Amniotic stem cell (primary cell): ENCODE data around the gene GBE1.

Experiments
- DNase-seq: peaks from one replicate; lab custom pipeline; 2025; lab: John Stamatoyannopoulos, UW

The GBE1 gene

DNA sequence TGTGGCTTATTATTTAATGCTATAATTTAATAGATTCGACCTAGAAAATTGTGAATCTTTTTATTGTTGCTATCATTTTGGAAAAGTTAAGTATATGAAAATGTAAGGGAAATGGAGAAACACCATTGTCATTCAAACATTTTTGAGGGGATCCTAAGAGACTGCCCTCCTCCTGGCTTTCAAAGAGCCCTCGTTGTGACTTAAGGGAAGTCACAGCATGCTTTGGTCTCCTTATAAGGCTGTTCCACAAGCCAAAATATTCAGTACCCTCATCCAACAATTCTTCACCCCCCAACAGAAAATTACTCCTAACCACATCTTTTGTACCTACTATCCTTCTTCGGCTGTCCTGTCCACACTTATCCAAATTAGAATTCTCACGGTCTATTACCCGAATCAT lies 140.2 kb downstream of the GBE1 start:
- DNase-seq: no peak

- no peak for DNase-seq
These were observed 140.6 kb downstream of the GBE1 start for GRCh38 chr3:81620849-81621248.

GRCh38 chr3:81612768-81613167 lies 148.7 kb downstream of the GBE1 start:
- no peak for DNase-seq

- no peak for DNase-seq
These were observed 158.7 kb downstream of the GBE1 start for GRCh38 chr3:81602781-81603180.

DNA sequence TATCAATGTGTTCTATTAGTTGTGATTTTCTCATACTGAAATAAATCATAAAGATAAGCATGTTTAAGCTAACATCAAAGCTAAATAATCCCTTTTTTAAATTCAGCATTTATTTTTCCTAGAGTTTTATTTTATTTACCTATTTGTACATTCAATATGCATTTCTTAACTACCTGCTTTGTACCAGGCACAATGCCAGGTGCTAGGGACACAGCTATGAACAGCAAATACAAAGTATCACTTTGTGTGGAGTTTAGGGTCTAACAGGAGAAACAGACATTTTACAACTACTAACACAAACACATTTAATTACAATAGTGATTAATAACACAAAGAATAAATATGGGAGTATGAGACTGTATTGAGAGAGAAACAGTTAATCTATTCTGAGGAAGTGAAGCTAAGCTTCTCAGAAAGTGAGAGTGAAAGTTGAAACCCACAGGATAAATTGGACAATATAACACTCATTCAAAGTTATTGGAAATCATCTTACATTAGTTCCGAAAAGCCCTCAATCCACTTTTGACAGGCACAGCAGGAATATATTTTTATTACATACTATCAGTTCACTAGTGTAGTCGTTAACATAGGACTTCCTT lies 159.6 kb downstream of the GBE1 start:
- DNase-seq: no peak

DNA sequence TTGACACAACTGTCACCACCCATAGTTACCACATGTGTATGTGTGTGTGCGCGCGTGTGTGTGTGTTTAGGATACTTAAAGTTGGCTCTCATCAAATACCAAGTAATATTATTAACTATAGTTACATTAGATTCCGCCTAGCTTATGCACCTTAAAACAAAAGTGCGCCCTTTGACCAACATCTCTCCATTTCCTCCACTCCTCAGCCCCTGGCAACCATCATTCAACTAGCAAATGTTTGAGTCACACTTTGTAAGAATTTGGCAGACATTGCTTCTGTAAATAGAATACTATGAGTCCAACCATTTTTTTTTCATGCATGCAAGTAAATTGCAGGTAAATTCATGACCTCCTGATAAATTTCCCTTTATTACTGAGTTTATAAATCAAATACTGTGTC lies 169.3 kb downstream of the GBE1 start:
- DNase-seq: no peak

DNA sequence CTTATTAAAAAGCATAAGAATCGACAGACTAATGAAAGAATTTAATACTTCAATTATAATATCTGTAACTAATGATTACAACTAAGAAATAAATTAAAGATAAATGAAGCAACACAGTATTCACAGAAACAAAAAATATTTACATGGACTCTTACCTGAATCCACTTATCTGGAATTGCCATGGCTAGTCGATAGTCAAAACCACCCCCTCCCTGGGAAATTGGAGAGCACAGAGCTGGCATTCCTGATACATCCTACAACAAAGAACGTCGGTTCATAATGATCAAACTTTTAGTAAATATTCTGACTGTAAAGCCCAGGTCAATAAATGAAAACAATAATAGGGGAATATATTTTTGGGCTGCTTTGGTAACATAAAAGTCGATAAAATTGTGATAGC lies 175.5 kb downstream of the GBE1 start:
- DNase-seq: no peak

DNA sequence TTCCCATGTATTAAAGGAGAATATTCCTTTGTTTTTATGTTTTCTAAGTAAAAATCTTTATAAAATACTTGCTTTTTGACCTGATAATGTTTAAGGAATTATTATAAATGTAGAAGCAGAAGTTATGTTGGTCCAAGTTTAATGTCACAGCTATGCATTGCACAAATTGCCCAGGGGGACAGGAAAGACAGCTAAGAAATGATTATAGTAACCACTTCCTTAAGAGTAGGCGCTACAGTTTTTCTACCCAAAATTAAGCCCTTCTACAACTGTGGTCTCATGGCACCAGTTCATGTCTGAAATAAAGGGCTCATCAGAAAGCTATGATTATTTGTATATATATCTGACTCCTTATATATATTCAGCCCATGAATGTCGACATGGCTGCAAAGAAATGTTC lies 176.4 kb downstream of the GBE1 start:
- DNase-seq: no peak

DNA sequence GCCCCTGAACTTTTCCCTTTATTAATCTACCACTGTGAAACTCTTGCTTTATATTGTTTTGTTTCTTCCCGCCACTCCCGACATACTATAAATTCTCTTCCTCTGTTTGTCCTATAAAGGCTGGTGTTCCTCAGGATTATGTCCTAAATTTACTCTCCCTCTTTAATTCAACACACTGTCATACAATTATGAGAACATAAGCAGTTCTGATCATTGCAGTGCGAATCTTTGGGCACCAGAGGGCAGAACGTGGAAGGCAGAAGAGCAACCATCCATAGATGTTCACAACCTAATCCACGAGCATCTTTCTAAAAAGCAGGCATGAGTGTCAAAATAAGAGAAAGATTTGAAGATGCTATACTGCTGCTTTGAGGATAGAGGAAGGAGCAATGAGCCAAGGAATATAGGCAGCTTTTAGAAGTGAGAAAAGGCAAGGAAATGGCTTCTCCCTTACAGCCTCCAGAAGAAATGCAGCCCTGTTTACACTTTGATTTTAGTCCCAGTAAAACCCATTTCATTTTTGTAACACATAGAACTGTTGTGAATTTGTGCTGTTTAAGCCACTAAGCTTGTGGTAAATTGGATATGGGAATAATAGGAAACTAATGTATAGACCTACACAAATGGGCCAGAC lies 179.4 kb downstream of the GBE1 start:
- DNase-seq: no peak

DNA sequence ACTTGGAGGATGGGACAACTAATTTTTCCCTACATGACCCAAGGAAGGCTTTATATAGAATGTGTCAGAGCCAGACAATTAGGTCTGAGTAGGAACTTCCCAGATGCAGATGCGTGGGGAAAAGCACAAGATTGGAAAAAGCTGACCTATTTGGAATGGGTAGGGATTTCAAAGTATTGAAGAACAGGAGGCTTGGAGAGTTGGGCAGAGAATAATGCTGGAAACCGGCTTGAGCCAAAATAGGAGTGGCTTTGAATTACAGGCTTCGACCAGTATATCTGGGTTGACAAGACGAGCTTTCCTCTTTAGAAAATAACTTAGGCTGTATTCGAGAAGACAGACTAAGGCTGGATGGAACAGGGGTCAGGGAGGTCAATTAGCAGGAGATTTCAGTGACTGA lies 181.1 kb downstream of the GBE1 start:
- DNase-seq: no peak

DNA sequence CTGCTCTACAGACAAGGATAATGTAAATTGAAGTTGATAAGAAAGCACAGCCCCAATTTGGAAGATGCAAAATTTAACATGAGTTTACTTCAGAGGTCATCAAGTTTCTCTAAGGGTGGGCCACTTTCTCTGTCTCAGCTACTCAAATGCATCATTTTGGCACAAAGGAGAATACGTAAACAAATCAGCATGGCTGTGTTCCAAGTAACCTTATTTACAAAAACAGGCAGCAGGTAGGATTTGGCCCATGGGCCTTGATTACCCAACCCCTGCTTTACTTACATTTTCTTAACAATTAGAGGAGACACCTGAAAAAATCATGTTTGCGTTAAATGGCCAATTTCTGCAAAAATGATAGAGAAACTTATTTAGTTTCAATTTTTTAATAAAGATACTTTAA lies 181.7 kb downstream of the GBE1 start:
- no peak for DNase-seq

DNA sequence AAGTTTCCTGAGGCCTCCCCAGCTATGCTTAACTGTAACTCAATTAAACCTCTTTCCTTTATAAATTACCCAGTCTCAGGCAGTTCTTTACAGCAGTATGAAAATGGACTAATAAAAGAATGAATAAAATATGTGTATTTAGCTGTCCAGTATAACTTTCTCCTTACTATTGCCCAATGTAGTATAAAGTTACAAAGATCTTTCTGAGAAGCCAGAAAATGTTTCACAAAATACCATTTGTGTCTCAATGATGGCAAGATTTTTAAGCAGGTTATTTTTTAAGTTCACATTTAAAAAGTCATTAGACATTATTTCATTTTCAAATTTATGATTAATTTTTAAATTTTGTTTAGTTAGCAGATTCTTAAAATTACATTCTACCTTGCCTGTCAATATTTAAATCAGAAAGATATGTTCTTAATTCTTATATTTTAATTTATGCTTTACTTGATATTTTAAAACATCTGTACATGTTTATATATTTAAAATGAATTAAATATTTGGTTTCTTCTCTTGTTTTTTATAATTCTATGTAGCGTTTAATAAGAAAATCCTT lies 189.2 kb downstream of the GBE1 start:
- no peak for DNase-seq

DNA sequence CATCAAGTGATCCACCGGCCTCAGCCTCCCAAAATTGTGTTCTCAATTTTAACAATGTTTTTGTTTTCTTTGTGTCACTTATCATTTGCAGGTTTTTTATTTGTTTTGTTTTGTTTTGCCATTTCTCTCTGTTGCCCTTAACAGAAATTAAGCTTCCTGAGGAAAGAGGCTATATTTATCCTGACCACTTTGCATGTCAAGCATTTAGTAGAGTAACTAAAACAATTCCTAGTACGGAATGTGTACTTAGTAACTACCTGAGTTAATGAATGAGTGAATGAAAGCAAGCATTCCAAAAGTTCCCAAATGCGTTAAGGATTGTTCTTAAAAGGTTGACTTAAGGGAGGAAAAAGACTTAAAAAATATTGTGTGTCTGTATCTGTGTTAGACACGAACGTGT lies 193.1 kb downstream of the GBE1 start:
- DNase-seq: no peak

GRCh38 chr3:81565041-81565440 lies 196.4 kb downstream of the GBE1 start:
- DNase-seq: no peak

- no peak for DNase-seq
These were observed 203.3 kb downstream of the GBE1 start for GRCh38 chr3:81558106-81558505.

- no peak for DNase-seq
These were observed 206.6 kb downstream of the GBE1 start for GRCh38 chr3:81554801-81555200.

- no peak for DNase-seq
These were observed 207.1 kb downstream of the GBE1 start for GRCh38 chr3:81554388-81554787.

GRCh38 chr3:81550415-81550814 lies 211.0 kb downstream of the GBE1 start:
- no peak for DNase-seq

GRCh38 chr3:81549831-81550230 lies 211.6 kb downstream of the GBE1 start:
- DNase-seq: no peak

DNA sequence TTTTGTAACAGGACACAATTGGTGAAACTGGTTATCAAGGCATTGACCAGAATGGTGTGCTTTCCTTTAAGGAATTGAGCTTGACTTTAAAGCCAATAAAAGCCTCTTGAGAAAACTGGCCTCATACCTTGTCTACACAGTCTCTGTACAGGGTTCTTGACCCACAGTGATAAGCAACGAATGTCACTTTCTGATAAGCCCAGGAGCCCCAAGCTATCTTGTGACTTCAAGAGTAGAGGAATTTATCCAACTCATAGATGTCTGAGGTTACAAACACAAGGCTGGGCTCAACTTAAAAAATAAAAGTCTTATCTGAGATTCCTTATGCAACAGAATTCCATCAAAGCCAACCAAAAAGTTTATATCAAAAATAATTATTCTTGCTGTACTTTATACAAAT lies 212.1 kb downstream of the GBE1 start:
- DNase-seq: no peak

DNA sequence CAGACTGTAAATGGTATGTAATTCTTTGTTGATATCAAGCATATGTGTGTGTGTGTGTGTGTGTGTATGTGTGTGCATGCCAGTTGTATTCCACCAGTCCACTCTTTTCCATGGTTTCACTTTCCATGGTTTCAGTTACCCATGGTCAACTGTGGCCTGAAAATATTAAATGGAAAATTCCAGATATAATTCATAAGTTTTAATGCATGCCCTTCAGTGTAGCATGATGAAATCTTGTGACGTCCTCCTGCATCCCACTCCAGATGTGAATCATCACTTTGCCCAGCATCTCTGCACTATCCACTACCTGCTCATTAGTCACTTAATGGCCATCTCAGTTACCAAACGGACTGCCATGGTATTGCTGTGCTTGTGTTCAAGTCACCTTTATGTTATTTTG lies 215.9 kb downstream of the GBE1 start:
- no peak for DNase-seq

GRCh38 chr3:81544385-81544784 lies 217.1 kb downstream of the GBE1 start:
- no peak for DNase-seq

DNA sequence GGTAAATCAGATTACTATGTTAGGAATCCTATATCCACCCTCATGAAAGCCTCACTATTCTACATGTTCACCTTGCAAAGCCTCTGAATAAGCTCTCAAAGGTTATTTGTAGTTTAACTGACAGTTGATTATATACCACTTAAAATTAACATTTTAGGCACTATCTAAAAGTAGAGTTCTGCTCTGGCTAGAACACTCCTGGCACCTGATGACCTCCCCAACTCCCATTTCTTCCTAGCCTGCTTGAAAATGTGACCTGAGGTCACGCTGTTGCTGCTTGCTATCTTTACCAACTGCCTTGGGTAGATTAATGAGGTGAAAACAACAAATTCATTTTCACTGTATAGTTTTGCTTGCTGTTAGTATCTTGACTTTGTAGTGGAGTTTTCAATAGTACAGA lies 220.7 kb downstream of the GBE1 start:
- no peak for DNase-seq

DNA sequence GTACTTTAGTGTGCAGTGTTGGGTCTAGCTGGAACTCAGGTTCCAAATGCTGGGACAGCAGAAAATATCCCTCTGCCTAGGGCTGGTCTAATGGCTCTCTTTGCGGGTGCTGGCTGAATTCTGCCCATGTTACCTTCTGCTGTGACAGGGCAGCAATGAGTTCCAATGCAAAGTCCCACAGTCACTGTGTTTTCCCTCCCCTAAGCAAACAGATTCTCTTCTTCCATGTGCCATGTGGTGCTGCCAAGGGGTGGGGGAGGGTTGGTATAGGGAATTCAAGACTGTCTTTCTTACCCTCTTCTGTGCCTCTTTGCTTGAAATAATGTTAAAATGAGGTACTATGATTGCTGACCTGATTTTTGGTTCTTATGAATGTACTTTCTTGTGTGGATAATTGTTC lies 229.6 kb downstream of the GBE1 start:
- DNase-seq: no peak
